ENCODE results near the gene RGL4.
"Not testable (repeated sequence)": the region's sequence is repeated elsewhere in the genome, so short reads cannot be mapped to it uniquely, and the experiment has no call there.

The RGL4 gene

GRCh38 chr22:23673050-23673620 lies 17.7 kb upstream of the RGL4 start:
- no peak for TF ChIP-seq CTCF (IDR thresholded peaks at IDR 0.05)
- no peaks in the 10 kb centered on the region for H3K4me1 ChIP-seq
- no peak for DNase-seq
- H3K9me3 ChIP-seq: no peaks in the 10 kb centered on the region
- peaks cover 0 to 36% (median 4%) of the 10 kb centered on the region in 3 donors for H3K36me3 ChIP-seq
- H3K27ac ChIP-seq: no peak overlapping the region
- intact Hi-C loops (cut with DNase I; ENCODE audit: low total_unique reads): no loop called here
- H3K4me3 ChIP-seq: no peak overlapping the region
- H3K27me3 ChIP-seq: no peaks in the 10 kb centered on the region

- H3K27ac ChIP-seq: no peak overlapping the region
- H3K36me3 ChIP-seq: peaks cover 0 to 41% (median 6%) of the 10 kb centered on the region in 3 donors
- no peaks in the 10 kb centered on the region for H3K4me1 ChIP-seq
- DNase-seq: no peak
- intact Hi-C loops (cut with DNase I; ENCODE audit: low total_unique reads): no loop called here
- H3K4me3 ChIP-seq: no peak overlapping the region
- no peaks in the 10 kb centered on the region for H3K27me3 ChIP-seq
- H3K9me3 ChIP-seq: no peaks in the 10 kb centered on the region
- no peak for TF ChIP-seq CTCF (IDR thresholded peaks at IDR 0.05)
Measured at GRCh38 chr22:23673826-23674690, 16.8 kb upstream of the RGL4 start.

GRCh38 chr22:23674886-23675501 lies 15.8 kb upstream of the RGL4 start:
- DNase-seq; intact Hi-C loops (cut with DNase I; ENCODE audit: low total_unique reads); H3K27me3 ChIP-seq; H3K27ac ChIP-seq; H3K4me1 ChIP-seq; H3K4me3 ChIP-seq; H3K9me3 ChIP-seq: not testable (repeated sequence)
- H3K36me3 ChIP-seq: peaks cover 0 to 45% (median 9%) of the 10 kb centered on the region in 3 donors

GRCh38 chr22:23675502-23676415 lies 15.1 kb upstream of the RGL4 start:
- Histone ChIP-seq H3K9me3 (no peaks in the 10 kb centered on the region), H3K36me3 (peaks cover 0 to 42% (median 13%) of the 10 kb centered on the region in 3 donors), H3K4me3 (no peak overlapping the region), H3K27ac (no peak overlapping the region), H3K27me3 (no peaks in the 10 kb centered on the region), H3K4me1 (no peaks in the 10 kb centered on the region)
- intact Hi-C loops (cut with DNase I; ENCODE audit: low total_unique reads): no loop called here
- DNase-seq: peak in 1 of 2 donors; percentile 40
- no peak for TF ChIP-seq CTCF (IDR thresholded peaks at IDR 0.05)

- H3K4me3 ChIP-seq; H3K27ac ChIP-seq; H3K4me1 ChIP-seq; intact Hi-C loops (cut with DNase I; ENCODE audit: low total_unique reads); H3K27me3 ChIP-seq; H3K9me3 ChIP-seq: not testable (repeated sequence)
- DNase-seq: peak; percentile 5 to 49
- peaks cover 0 to 49% (median 22%) of the 10 kb centered on the region in 3 donors for H3K36me3 ChIP-seq
Measured at GRCh38 chr22:23676841-23677700, 13.7 kb upstream of the RGL4 start.

GRCh38 chr22:23677701-23677995 lies 13.2 kb upstream of the RGL4 start:
- peak in 1 of 2 donors; percentile 15 for DNase-seq
- H3K9me3 ChIP-seq: no peaks in the 10 kb centered on the region
- TF ChIP-seq CTCF (IDR thresholded peaks at IDR 0.05): no peak
- H3K27ac ChIP-seq: no peak overlapping the region
- H3K4me1 ChIP-seq: no peaks in the 10 kb centered on the region
- H3K4me3 ChIP-seq: no peak overlapping the region
- no peaks in the 10 kb centered on the region for H3K27me3 ChIP-seq
- intact Hi-C loops (cut with DNase I; ENCODE audit: low total_unique reads): no loop called here
- peaks cover 0 to 48% (median 23%) of the 10 kb centered on the region in 3 donors for H3K36me3 ChIP-seq
